Tibial nerve (tissue), 4 donors: ENCODE results near the gene CYP4V2. TPM values are rescaled to one million over a fixed set of nuclear protein-coding genes. Genes with fewer than 3 reads are reported as not detected.
A peak's percentile ranks its signal among the peaks of the same experiment; 100 is the strongest.

Experiments used
- DNase-seq, 2 donors: peaks; one replicate each; pipeline ENCODE4 v3.0.0-alpha.2; 2019; ENCODE audit warnings: low spot score in 2 of 2
- H3K27ac ChIP-seq, 4 donors: fragments of 200-600 bp; sonication (generic) in 3 of 4; one replicate each; pipeline ENCODE4 v1.5.1; 2017 to 2019; ENCODE audit warnings: mild to moderate bottlenecking in 1 of 4
- H3K27me3 ChIP-seq, 2 donors: fragments of 200-600 bp; sonication (generic) in 1 of 2; one replicate each; pipeline versions ENCODE4 v1.5.1 to v1.6.0; 2017 to 2019
- H3K36me3 ChIP-seq, 3 donors: fragments of 200-600 bp; sonication (generic); one replicate each; pipeline ENCODE4 v1.5.1; 2018 to 2019
- H3K4me1 ChIP-seq, 4 donors: fragments of 200-600 bp; sonication (generic) in 3 of 4; one replicate each; pipeline ENCODE4 v1.5.1; 2017 to 2019
- H3K4me3 ChIP-seq, 4 donors: fragments of 200-600 bp; sonication (generic) in 3 of 4; one replicate each; pipeline ENCODE4 v1.5.1; 2017 to 2019; ENCODE audit warnings: mild to moderate bottlenecking in 1 of 4, moderate library complexity in 1 of 4
- H3K9me3 ChIP-seq, 4 donors: fragments of 200-600 bp; sonication (generic) in 3 of 4; one replicate each; pipeline ENCODE4 v1.5.1; 2017 to 2019
- CTCF ChIP-seq, 5 experiments: fragments of 200-600 bp in 3 of 5; fragments of 450-650 bp in 2 of 5; sonication (generic) in 3 of 5; IDR thresholded peaks; one replicate each; pipeline ENCODE4 v1.5.1; 2016 to 2019; ENCODE audit warnings: antibody characterized with exemption in 5 of 5, mild to moderate bottlenecking in 3 of 5, moderate library complexity in 2 of 5
- EP300 ChIP-seq, 2 donors: sonication (generic); formaldehyde crosslinking; IDR thresholded peaks; one replicate each; pipeline ENCODE4 v1.6.1; 2017; ENCODE audit warnings: antibody characterized with exemption in 2 of 2, mild to moderate bottlenecking in 1 of 2
- POLR2A ChIP-seq, 2 donors: fragments of 450-650 bp; IDR thresholded peaks; one replicate each; pipeline ENCODE4 v1.6.1; 2017; ENCODE audit warnings: antibody characterized with exemption in 2 of 2, mild to moderate bottlenecking in 2 of 2, moderate library complexity in 2 of 2
- WGBS, 2 donors: methylation state at CpG; one replicate each; pipeline ENCODE4 v1.1.5; 2018; 5-methylcytosine and 5-hydroxymethylcytosine counted together
- total RNA-seq, 4 donors: library from RNA; depleted of rRNA; stranded (reverse); fragments of >200 nt; gene quantifications; one replicate each; pipeline ENCODE4 v1.1.0, GENCODE V29; 2016

The CYP4V2 gene
- total RNA-seq, 4 donors from 2014 or later, result 36.3 to 56.6 (median 47.7) TPM

- Histone ChIP-seq H3K27me3 (no peaks in the 10 kb centered on the region), H3K4me1 (peaks cover 0 to 28% (median 3%) of the 10 kb centered on the region in 4 donors), H3K36me3 (peaks cover 0 to 30% (median 0%) of the 10 kb centered on the region in 3 donors), H3K9me3 (no peaks in the 10 kb centered on the region), H3K27ac (peak overlapping the region in 2 of 4 donors; percentile 68 to 83), H3K4me3 (peak overlapping the region in 1 of 4 donors; percentile 43)
- DNase-seq, result no peak
- TF ChIP-seq POLR2A (IDR thresholded peaks at IDR 0.05) (no peak), CTCF (IDR thresholded peaks at IDR 0.05) (no peak), EP300 (IDR thresholded peaks at IDR 0.05) (no peak)
- WGBS, 2 donors, result 58 to 71% methylated on average over 12 of the region's 12 CpGs
Observed at GRCh38 chr4:186203406-186203805, 12.0 kb downstream of the CYP4V2 start.

DNA sequence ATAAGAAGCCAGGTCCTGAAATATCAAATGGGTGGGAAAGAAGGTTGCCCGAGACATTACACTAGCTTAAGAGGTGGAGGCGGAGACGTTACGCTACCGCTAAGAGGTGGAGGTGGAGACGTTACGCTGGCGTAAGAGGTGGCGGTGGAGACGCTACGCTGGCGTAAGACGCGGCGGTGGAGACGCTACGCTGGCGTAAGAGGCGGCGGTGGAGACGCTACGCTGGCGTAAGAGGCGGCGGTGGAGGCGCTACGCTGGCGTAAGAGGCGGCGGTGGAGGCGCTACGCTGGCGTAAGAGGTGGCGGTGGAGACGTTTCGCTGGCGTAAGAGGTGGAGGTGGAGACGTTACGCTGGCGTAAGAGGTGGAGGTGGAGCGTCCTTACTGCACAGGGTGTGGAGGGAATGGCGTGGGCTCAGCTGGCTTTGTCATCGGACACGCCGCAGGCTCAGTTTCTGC, 12.8 kb downstream of the CYP4V2 start:
- Histone ChIP-seq H3K4me3 (peak overlapping the region in 2 of 4 donors; percentile 9 to 43), H3K27ac (peak overlapping the region in 2 of 4 donors; percentile 68 to 83), H3K27me3 (no peaks in the 10 kb centered on the region), H3K4me1 (peaks cover 0 to 28% (median 3%) of the 10 kb centered on the region in 4 donors), H3K36me3 (peaks cover 0 to 32% (median 0%) of the 10 kb centered on the region in 3 donors), H3K9me3 (no peaks in the 10 kb centered on the region)
- DNase-seq, result no peak
- TF ChIP-seq CTCF (IDR thresholded peaks at IDR 0.05), result no peak
- TF ChIP-seq POLR2A (IDR thresholded peaks at IDR 0.05), result no peak
- TF ChIP-seq EP300 (IDR thresholded peaks at IDR 0.05), result no peak
- WGBS, 2 donors, result 59 to 85% methylated on average over 44 to 45 of the region's 45 CpGs

- TF ChIP-seq POLR2A (IDR thresholded peaks at IDR 0.05) (no peak), CTCF (IDR thresholded peaks at IDR 0.05) (no peak), EP300 (IDR thresholded peaks at IDR 0.05) (no peak)
- H3K27ac ChIP-seq, result peak overlapping the region in 2 of 4 donors; percentile 68 to 83
- peaks cover 0 to 38% (median 0%) of the 10 kb centered on the region in 3 donors for H3K36me3 ChIP-seq
- no peaks in the 10 kb centered on the region for H3K27me3 ChIP-seq
- no peaks in the 10 kb centered on the region for H3K9me3 ChIP-seq
- H3K4me1 ChIP-seq, result peaks cover 0 to 28% (median 3%) of the 10 kb centered on the region in 4 donors
- peak overlapping the region in 2 of 4 donors; percentile 9 to 43 for H3K4me3 ChIP-seq
- no peak for DNase-seq
- WGBS, 2 donors, result 76 to 92% methylated on average over 13 of the region's 13 CpGs
Observed at GRCh38 chr4:186204686-186205085, 13.3 kb downstream of the CYP4V2 start.

GRCh38 chr4:186205156-186205555, 13.8 kb downstream of the CYP4V2 start:
- TF ChIP-seq POLR2A (IDR thresholded peaks at IDR 0.05), result no peak
- TF ChIP-seq EP300 (IDR thresholded peaks at IDR 0.05), result no peak
- TF ChIP-seq CTCF (IDR thresholded peaks at IDR 0.05), result no peak
- WGBS, 2 donors, result 83 to 86% methylated on average over 8 of the region's 8 CpGs

DNA sequence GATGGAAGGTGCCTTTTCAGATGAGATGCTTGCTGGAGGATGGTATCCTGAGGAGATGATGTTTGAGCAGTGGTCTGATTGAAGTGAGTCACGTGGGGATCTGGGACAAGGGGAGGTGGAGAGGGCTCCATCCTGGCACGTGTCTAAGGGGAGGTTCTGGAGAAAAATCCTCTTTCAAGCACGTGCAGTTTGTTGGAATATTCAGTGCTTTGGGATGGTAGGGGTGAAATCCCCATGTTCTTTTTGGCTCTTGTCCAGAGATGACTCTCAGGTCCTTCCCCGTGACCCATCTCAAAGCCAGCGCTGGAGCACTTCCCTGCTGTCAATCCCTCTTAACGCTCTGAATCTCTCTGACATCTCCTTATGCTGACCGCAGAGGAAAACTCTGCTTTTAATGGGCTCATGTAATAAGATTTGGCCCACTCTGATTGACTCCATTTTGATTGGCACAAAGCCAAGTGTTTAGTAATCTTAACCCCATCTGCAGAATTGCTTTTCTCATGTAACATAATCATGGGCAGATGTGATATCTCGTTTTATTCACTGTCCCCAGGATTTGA, 25.2 kb downstream of the CYP4V2 start:
- 37 to 39% methylated on average over 8 of the region's 8 CpGs for WGBS, 2 donors
- Histone ChIP-seq H3K9me3 (no peaks in the 10 kb centered on the region), H3K4me3 (no peak overlapping the region), H3K36me3 (peaks cover 0 to 15% (median 0%) of the 10 kb centered on the region in 3 donors), H3K4me1 (peaks cover 0 to 8% (median 0%) of the 10 kb centered on the region in 4 donors), H3K27ac (no peak overlapping the region), H3K27me3 (no peaks in the 10 kb centered on the region)
- TF ChIP-seq CTCF (IDR thresholded peaks at IDR 0.05) (no peak), EP300 (IDR thresholded peaks at IDR 0.05) (no peak), POLR2A (IDR thresholded peaks at IDR 0.05) (no peak)
- no peak for DNase-seq

More at GRCh38 chr4:186205156-186205555, 13.8 kb downstream of the CYP4V2 start:
- Histone ChIP-seq H3K27ac (peak overlapping the region in 1 of 4 donors; percentile 83), H3K4me1 (peaks cover 0 to 27% (median 2%) of the 10 kb centered on the region in 4 donors), H3K4me3 (no peak overlapping the region), H3K9me3 (no peaks in the 10 kb centered on the region), H3K27me3 (no peaks in the 10 kb centered on the region), H3K36me3 (peaks cover 0 to 42% (median 0%) of the 10 kb centered on the region in 3 donors)
- DNase-seq, result no peak
